Measurements from ENCODE around the gene GLYATL3. TPM values are rescaled to one million over a fixed set of nuclear protein-coding genes. Genes with fewer than 3 reads are reported as not detected.

GLYATL3 gene
- polyA plus RNA-seq, 4 donors, result not detected

DNA sequence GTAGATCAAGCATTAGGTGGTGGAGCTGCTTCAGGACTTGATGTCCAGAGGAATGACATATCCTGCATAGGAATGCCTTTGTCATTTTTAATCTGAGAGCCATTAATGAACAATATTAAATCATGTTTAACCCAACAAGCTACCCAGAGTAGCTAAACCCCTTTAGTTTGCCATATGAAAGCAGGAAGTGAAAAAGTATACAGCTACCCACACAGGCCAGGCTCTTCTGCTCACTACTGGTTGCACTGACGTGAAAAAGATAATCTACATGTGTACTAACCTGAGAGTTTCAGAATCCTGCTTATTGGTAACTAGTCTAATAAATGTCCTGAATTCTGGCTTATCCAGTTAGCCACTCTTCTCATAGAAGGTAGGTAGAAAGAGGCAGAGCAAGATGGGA, 19.9 kb downstream of the GLYATL3 start:
- FAIRE-seq, result no peak
- no peak for DNase-seq
- H3K9me3 ChIP-seq (ENCODE audit: control insufficient read depth in 2 of 2, insufficient read depth in 1 of 2, low read depth in 1 of 2, low read length in 1 of 2), result no peaks in the 10 kb centered on the region
- no peaks in the 10 kb centered on the region for H3K36me3 ChIP-seq (ENCODE audit: control insufficient read depth in 3 of 3, insufficient read depth in 2 of 3, low read depth in 1 of 3, low read length in 3 of 3)
- H3K27ac ChIP-seq (ENCODE audit: low read depth in 1 of 3, low read length in 2 of 3), result no peak overlapping the region
- 75 to 92% (median 85%) methylated on average over 1 of the region's 1 CpG for WGBS, 3 donors
- H3K4me1 ChIP-seq (ENCODE audit: control insufficient read depth in 3 of 3, insufficient read depth in 2 of 3, low read depth in 1 of 3, low read length in 2 of 3), result peaks cover 0 to 4% (median 4%) of the 10 kb centered on the region in 3 donors
- H3K4me3 ChIP-seq (ENCODE audit: low read depth in 1 of 3, low read length in 3 of 3), result no peak overlapping the region
- peaks cover 0 to 3% (median 0%) of the 10 kb centered on the region in 3 donors for H3K27me3 ChIP-seq (ENCODE audit: control insufficient read depth in 3 of 3, insufficient read depth in 3 of 3, low read length in 3 of 3)

GRCh38 chr6:49522710-49523593, 23.2 kb downstream of the GLYATL3 start:
- peak; percentile 69 to 83 for DNase-seq
- Histone ChIP-seq H3K4me1 (ENCODE audit: control insufficient read depth in 3 of 3, insufficient read depth in 2 of 3, low read depth in 1 of 3, low read length in 2 of 3) (peaks cover 0 to 4% (median 4%) of the 10 kb centered on the region in 3 donors), H3K36me3 (ENCODE audit: control insufficient read depth in 3 of 3, insufficient read depth in 2 of 3, low read depth in 1 of 3, low read length in 3 of 3) (no peaks in the 10 kb centered on the region), H3K9me3 (ENCODE audit: control insufficient read depth in 2 of 2, insufficient read depth in 1 of 2, low read depth in 1 of 2, low read length in 1 of 2) (no peaks in the 10 kb centered on the region), H3K27ac (ENCODE audit: low read depth in 1 of 3, low read length in 2 of 3) (peak overlapping the region in 2 of 3 donors; percentile 48 to 63), H3K27me3 (ENCODE audit: control insufficient read depth in 3 of 3, insufficient read depth in 3 of 3, low read length in 3 of 3) (peaks cover 0 to 2% (median 0%) of the 10 kb centered on the region in 3 donors), H3K4me3 (ENCODE audit: low read depth in 1 of 3, low read length in 3 of 3) (no peak overlapping the region)
- no peak for FAIRE-seq
- WGBS, 3 donors, result 17 to 63% (median 18%) methylated on average over 7 of the region's 7 CpGs

DNA sequence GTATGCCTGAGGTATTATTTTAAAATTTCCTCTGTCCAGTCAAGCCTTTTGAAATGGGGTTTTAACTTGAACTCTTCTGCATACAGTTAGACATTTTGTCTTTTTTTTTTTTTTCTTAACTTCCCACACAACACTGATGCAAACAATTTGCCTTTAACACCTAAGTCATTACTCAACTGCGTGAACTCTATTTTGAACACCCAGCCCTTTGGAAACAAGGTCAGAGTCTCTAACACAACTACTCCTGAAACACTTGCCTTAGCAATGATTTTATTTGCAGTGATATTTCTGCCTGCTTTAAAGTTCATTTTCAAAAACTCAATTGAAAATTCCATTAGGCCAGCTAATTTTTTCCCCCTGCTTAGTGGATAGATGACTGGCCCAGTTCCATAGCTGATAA, 24.2 kb downstream of the GLYATL3 start:
- H3K27ac ChIP-seq (ENCODE audit: low read depth in 1 of 3, low read length in 2 of 3), result no peak overlapping the region
- 42 to 85% (median 59%) methylated on average over 1 of the region's 1 CpG for WGBS, 3 donors
- FAIRE-seq (no peak), DNase-seq (peak; percentile 25 to 54)
- H3K4me1 ChIP-seq (ENCODE audit: control insufficient read depth in 3 of 3, insufficient read depth in 2 of 3, low read depth in 1 of 3, low read length in 2 of 3), result peaks cover 0 to 4% (median 4%) of the 10 kb centered on the region in 3 donors
- H3K36me3 ChIP-seq (ENCODE audit: control insufficient read depth in 3 of 3, insufficient read depth in 2 of 3, low read depth in 1 of 3, low read length in 3 of 3), result no peaks in the 10 kb centered on the region
- H3K9me3 ChIP-seq (ENCODE audit: control insufficient read depth in 2 of 2, insufficient read depth in 1 of 2, low read depth in 1 of 2, low read length in 1 of 2), result no peaks in the 10 kb centered on the region
- no peaks in the 10 kb centered on the region for H3K27me3 ChIP-seq (ENCODE audit: control insufficient read depth in 3 of 3, insufficient read depth in 3 of 3, low read length in 3 of 3)
- H3K4me3 ChIP-seq (ENCODE audit: low read depth in 1 of 3, low read length in 3 of 3), result no peak overlapping the region

GRCh38 chr6:49524541-49524940, 24.8 kb downstream of the GLYATL3 start:
- Histone ChIP-seq H3K9me3 (ENCODE audit: control insufficient read depth in 2 of 2, insufficient read depth in 1 of 2, low read depth in 1 of 2, low read length in 1 of 2) (no peaks in the 10 kb centered on the region), H3K4me3 (ENCODE audit: low read depth in 1 of 3, low read length in 3 of 3) (no peak overlapping the region), H3K27me3 (ENCODE audit: control insufficient read depth in 3 of 3, insufficient read depth in 3 of 3, low read length in 3 of 3) (no peaks in the 10 kb centered on the region), H3K4me1 (ENCODE audit: control insufficient read depth in 3 of 3, insufficient read depth in 2 of 3, low read depth in 1 of 3, low read length in 2 of 3) (peaks cover 0 to 4% (median 4%) of the 10 kb centered on the region in 3 donors), H3K36me3 (ENCODE audit: control insufficient read depth in 3 of 3, insufficient read depth in 2 of 3, low read depth in 1 of 3, low read length in 3 of 3) (no peaks in the 10 kb centered on the region), H3K27ac (ENCODE audit: low read depth in 1 of 3, low read length in 2 of 3) (no peak overlapping the region)
- FAIRE-seq (no peak), DNase-seq (no peak)
- WGBS, 3 donors, result 76 to 87% (median 84%) methylated on average over 7 of the region's 7 CpGs

DNA sequence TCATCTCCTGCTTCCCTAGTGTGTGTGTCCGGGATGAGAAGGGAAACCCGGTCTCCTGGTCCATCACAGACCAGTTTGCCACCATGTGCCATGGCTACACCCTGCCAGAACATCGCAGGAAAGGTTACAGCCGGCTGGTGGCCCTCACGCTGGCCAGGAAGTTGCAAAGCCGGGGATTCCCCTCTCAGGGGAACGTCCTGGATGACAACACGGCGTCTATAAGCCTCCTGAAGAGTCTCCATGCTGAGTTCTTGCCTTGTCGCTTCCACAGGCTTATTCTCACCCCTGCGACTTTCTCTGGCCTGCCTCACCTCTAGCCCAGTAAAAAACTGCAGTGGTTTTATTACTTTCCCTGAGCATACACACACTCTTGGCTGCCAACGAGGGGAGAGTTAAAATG, 26.9 kb downstream of the GLYATL3 start:
- WGBS, 3 donors, result 70 to 75% (median 75%) methylated on average over 12 of the region's 12 CpGs
- no peak for FAIRE-seq
- no peak for DNase-seq

GRCh38 chr6:49527320-49527719, 27.6 kb downstream of the GLYATL3 start:
- DNase-seq (no peak), FAIRE-seq (no peak)
- WGBS, 3 donors, result 55 to 59% (median 55%) methylated on average over 1 of the region's 1 CpG
- Histone ChIP-seq H3K27ac (ENCODE audit: low read depth in 1 of 3, low read length in 2 of 3) (no peak overlapping the region), H3K9me3 (ENCODE audit: control insufficient read depth in 2 of 2, insufficient read depth in 1 of 2, low read depth in 1 of 2, low read length in 1 of 2) (no peaks in the 10 kb centered on the region), H3K4me3 (ENCODE audit: low read depth in 1 of 3, low read length in 3 of 3) (no peak overlapping the region), H3K27me3 (ENCODE audit: control insufficient read depth in 3 of 3, insufficient read depth in 3 of 3, low read length in 3 of 3) (no peaks in the 10 kb centered on the region), H3K4me1 (ENCODE audit: control insufficient read depth in 3 of 3, insufficient read depth in 2 of 3, low read depth in 1 of 3, low read length in 2 of 3) (peaks cover 0 to 4% (median 4%) of the 10 kb centered on the region in 3 donors), H3K36me3 (ENCODE audit: control insufficient read depth in 3 of 3, insufficient read depth in 2 of 3, low read depth in 1 of 3, low read length in 3 of 3) (no peaks in the 10 kb centered on the region)

More for the DNA sequence above, 26.9 kb downstream of the GLYATL3 start:
- no peak overlapping the region for H3K27ac ChIP-seq (ENCODE audit: low read depth in 1 of 3, low read length in 2 of 3)
- no peaks in the 10 kb centered on the region for H3K9me3 ChIP-seq (ENCODE audit: control insufficient read depth in 2 of 2, insufficient read depth in 1 of 2, low read depth in 1 of 2, low read length in 1 of 2)
- no peaks in the 10 kb centered on the region for H3K27me3 ChIP-seq (ENCODE audit: control insufficient read depth in 3 of 3, insufficient read depth in 3 of 3, low read length in 3 of 3)
- no peak overlapping the region for H3K4me3 ChIP-seq (ENCODE audit: low read depth in 1 of 3, low read length in 3 of 3)
- no peaks in the 10 kb centered on the region for H3K36me3 ChIP-seq (ENCODE audit: control insufficient read depth in 3 of 3, insufficient read depth in 2 of 3, low read depth in 1 of 3, low read length in 3 of 3)
- peaks cover 0 to 4% (median 4%) of the 10 kb centered on the region in 3 donors for H3K4me1 ChIP-seq (ENCODE audit: control insufficient read depth in 3 of 3, insufficient read depth in 2 of 3, low read depth in 1 of 3, low read length in 2 of 3)

GRCh38 chr6:49528571-49528970, 28.8 kb downstream of the GLYATL3 start:
- Histone ChIP-seq H3K4me1 (ENCODE audit: control insufficient read depth in 3 of 3, insufficient read depth in 2 of 3, low read depth in 1 of 3, low read length in 2 of 3) (no peaks in the 10 kb centered on the region), H3K36me3 (ENCODE audit: control insufficient read depth in 3 of 3, insufficient read depth in 2 of 3, low read depth in 1 of 3, low read length in 3 of 3) (no peaks in the 10 kb centered on the region), H3K27ac (ENCODE audit: low read depth in 1 of 3, low read length in 2 of 3) (no peak overlapping the region), H3K4me3 (ENCODE audit: low read depth in 1 of 3, low read length in 3 of 3) (no peak overlapping the region), H3K9me3 (ENCODE audit: control insufficient read depth in 2 of 2, insufficient read depth in 1 of 2, low read depth in 1 of 2, low read length in 1 of 2) (no peaks in the 10 kb centered on the region), H3K27me3 (ENCODE audit: control insufficient read depth in 3 of 3, insufficient read depth in 3 of 3, low read length in 3 of 3) (no peaks in the 10 kb centered on the region)
- WGBS, 3 donors, result 55 to 72% (median 61%) methylated on average over 3 of the region's 3 CpGs
- FAIRE-seq, result no peak
- DNase-seq, result no peak

GRCh38 chr6:49530141-49530776, 30.5 kb downstream of the GLYATL3 start:
- H3K4me3 ChIP-seq (ENCODE audit: low read depth in 1 of 3, low read length in 3 of 3), result no peak overlapping the region
- WGBS, 3 donors, result 68 to 75% (median 73%) methylated on average over 2 of the region's 2 CpGs
- H3K9me3 ChIP-seq (ENCODE audit: control insufficient read depth in 2 of 2, insufficient read depth in 1 of 2, low read depth in 1 of 2, low read length in 1 of 2), result no peaks in the 10 kb centered on the region
- H3K36me3 ChIP-seq (ENCODE audit: control insufficient read depth in 3 of 3, insufficient read depth in 2 of 3, low read depth in 1 of 3, low read length in 3 of 3), result no peaks in the 10 kb centered on the region
- H3K27ac ChIP-seq (ENCODE audit: low read depth in 1 of 3, low read length in 2 of 3), result no peak overlapping the region
- FAIRE-seq, result no peak
- no peaks in the 10 kb centered on the region for H3K27me3 ChIP-seq (ENCODE audit: control insufficient read depth in 3 of 3, insufficient read depth in 3 of 3, low read length in 3 of 3)
- no peak for DNase-seq
- H3K4me1 ChIP-seq (ENCODE audit: control insufficient read depth in 3 of 3, insufficient read depth in 2 of 3, low read depth in 1 of 3, low read length in 2 of 3), result no peaks in the 10 kb centered on the region
